Esophagus squamous epithelium (tissue), 4 donors: ENCODE data around the gene DNAH2.

Experiments used
- CTCF ChIP-seq, 6 experiments: fragments of 450-650 bp in 4 of 6; fragments of 200-600 bp in 2 of 6; sonication (generic) in 2 of 6; IDR thresholded peaks; one replicate each; pipeline ENCODE4 v1.5.1; 2016 to 2019; ENCODE audit warnings: antibody characterized with exemption in 6 of 6, mild to moderate bottlenecking in 4 of 6, moderate library complexity in 4 of 6
- POLR2A ChIP-seq, 4 donors: fragments of 450-650 bp; IDR thresholded peaks; one replicate each; pipeline ENCODE4 v1.6.1; 2017; ENCODE audit warnings: antibody characterized with exemption in 4 of 4, mild to moderate bottlenecking in 4 of 4, moderate library complexity in 3 of 4

GRCh38 chr17:7824021-7824924, 106.7 kb downstream of the DNAH2 start:
- TF ChIP-seq CTCF (IDR thresholded peaks at IDR 0.05) (no peak), POLR2A (IDR thresholded peaks at IDR 0.05) (no peak)
